RWPE2 (cell line): ENCODE data around the gene SSH2.
A peak's percentile ranks its signal among the peaks of the same experiment; 100 is the strongest.
"Not testable (repeated sequence)": the region's sequence is repeated elsewhere in the genome, so short reads cannot be mapped to it uniquely, and the experiment has no call there.

Experiments used
- ATAC-seq: fragments of 200-7000 bp; cut with Tn5 transposase; 3 replicates; pipeline ENCODE4 v1.9.1; 2021; ENCODE audit warnings: low read depth
- DNase-seq: peaks from one replicate; pipeline ENCODE4 v3.0.0-alpha.2; 2020; ENCODE audit warnings: low spot score
- H3K27ac ChIP-seq: fragments of 450-650 bp; 2 replicates; pipeline ENCODE4 v1.5.1; 2017; ENCODE audit warnings: mild to moderate bottlenecking; ENCODE audit not compliant: poor library complexity, severe bottlenecking
- H3K27me3 ChIP-seq: fragments of 250-450 bp; sonication (Bioruptor Pico); 2 replicates; pipeline ENCODE4 v1.5.1; 2021; ENCODE audit warnings: mild to moderate bottlenecking, moderate library complexity; ENCODE audit not compliant: insufficient read depth, poor library complexity, severe bottlenecking
- H3K36me3 ChIP-seq: fragments of 250-450 bp; sonication (Bioruptor Pico); 2 replicates; pipeline ENCODE4 v1.5.1; 2020; ENCODE audit warnings: low read depth, mild to moderate bottlenecking, moderate library complexity
- H3K4me1 ChIP-seq: fragments of 250-450 bp; sonication (Bioruptor Pico); 2 replicates; pipeline ENCODE4 v1.5.1; 2021; ENCODE audit warnings: mild to moderate bottlenecking, moderate library complexity; ENCODE audit not compliant: insufficient read depth, poor library complexity, severe bottlenecking
- H3K4me3 ChIP-seq: fragments of 250-450 bp; sonication (Bioruptor Pico); 2 replicates; pipeline ENCODE4 v1.5.1; 2021; ENCODE audit warnings: mild to moderate bottlenecking, moderate library complexity; ENCODE audit not compliant: severe bottlenecking
- H3K9me3 ChIP-seq: fragments of 250-450 bp; sonication (Bioruptor Pico); 2 replicates; pipeline ENCODE4 v1.5.1; 2021; ENCODE audit warnings: mild to moderate bottlenecking, moderate library complexity; ENCODE audit not compliant: severe bottlenecking
- CTCF ChIP-seq: fragments of 450-650 bp; IDR thresholded peaks from one replicate; pipeline ENCODE4 v1.5.1; 2017; ENCODE audit warnings: mild to moderate bottlenecking, moderate library complexity; ENCODE audit not compliant: poor library complexity, severe bottlenecking

Gene SSH2

GRCh38 chr17:29862127-29862526, 67.9 kb downstream of the SSH2 start:
- no peak overlapping the region for H3K27ac ChIP-seq
- no peak for TF ChIP-seq CTCF
- ATAC-seq (no peak), DNase-seq (no peak)
- H3K9me3 ChIP-seq, result no peaks in the 10 kb centered on the region
- H3K27me3 ChIP-seq, result no peaks in the 10 kb centered on the region
- no peak overlapping the region for H3K4me3 ChIP-seq
- H3K36me3 ChIP-seq, result no peaks in the 10 kb centered on the region
- H3K4me1 ChIP-seq, result no peaks in the 10 kb centered on the region

- H3K4me3 ChIP-seq, result not testable (repeated sequence)
Observed at GRCh38 chr17:29859445-29859844, 70.6 kb downstream of the SSH2 start.

GRCh38 chr17:29857823-29858222, 72.2 kb downstream of the SSH2 start:
- Histone ChIP-seq H3K27ac (no peak overlapping the region), H3K27me3 (no peaks in the 10 kb centered on the region), H3K9me3 (no peaks in the 10 kb centered on the region), H3K4me3 (no peak overlapping the region), H3K4me1 (peaks cover 18% of the 10 kb centered on the region), H3K36me3 (no peaks in the 10 kb centered on the region)
- no peak for TF ChIP-seq CTCF
- DNase-seq, result no peak
- peak; percentile 33; the same call in 1 of the 3 replicates for ATAC-seq

More at GRCh38 chr17:29859445-29859844, 70.6 kb downstream of the SSH2 start:
- not testable (repeated sequence) for DNase-seq, H3K9me3 ChIP-seq, ATAC-seq, H3K27me3 ChIP-seq, H3K27ac ChIP-seq, H3K36me3 ChIP-seq, H3K4me1 ChIP-seq

- peaks cover 18% of the 10 kb centered on the region for H3K4me1 ChIP-seq
- H3K27ac ChIP-seq, H3K4me3 ChIP-seq, ATAC-seq, H3K36me3 ChIP-seq, H3K9me3 ChIP-seq, DNase-seq, H3K27me3 ChIP-seq: not testable (repeated sequence)
Observed at GRCh38 chr17:29857105-29857504, 72.9 kb downstream of the SSH2 start.

- TF ChIP-seq CTCF, result no peak
- no peak for DNase-seq
Observed at GRCh38 chr17:29855686-29856085, 74.3 kb downstream of the SSH2 start.

GRCh38 chr17:29848737-29849136, 81.3 kb downstream of the SSH2 start:
- TF ChIP-seq CTCF, result no peak
- Histone ChIP-seq H3K36me3 (no peaks in the 10 kb centered on the region), H3K4me3 (no peak overlapping the region), H3K27ac (no peak overlapping the region), H3K9me3 (no peaks in the 10 kb centered on the region), H3K4me1 (peaks cover 2% of the 10 kb centered on the region), H3K27me3 (no peaks in the 10 kb centered on the region)
- no peak for ATAC-seq
- DNase-seq, result no peak

More at GRCh38 chr17:29855686-29856085, 74.3 kb downstream of the SSH2 start:
- no peaks in the 10 kb centered on the region for H3K9me3 ChIP-seq
- H3K4me1 ChIP-seq, result peaks cover 18% of the 10 kb centered on the region
- peak overlapping the region; percentile 36 for H3K27ac ChIP-seq
- no peaks in the 10 kb centered on the region for H3K36me3 ChIP-seq
- no peaks in the 10 kb centered on the region for H3K27me3 ChIP-seq
- peak; percentile 55 for ATAC-seq
- no peak overlapping the region for H3K4me3 ChIP-seq
